AG10803 (cell line): ENCODE data around the gene MGAT5.

Source experiments
- DNase-seq: peaks from one replicate; pipeline ENCODE4 v3.0.0; 2010; ENCODE audit warnings: low read depth
- H3K4me3 ChIP-seq: 2 replicates; pipeline ENCODE4 v1.5.1; 2011; ENCODE audit warnings: mild to moderate bottlenecking, low read length, control low read depth
- TF ChIP-seq, protein P1 (sequence below): conservative IDR thresholded peaks from 2 replicates; pipeline ENCODE4 v1.5.1; 2011; ENCODE audit warnings: mild to moderate bottlenecking, low read length, control low read depth, inconsistent platforms

MGAT5 gene

DNA sequence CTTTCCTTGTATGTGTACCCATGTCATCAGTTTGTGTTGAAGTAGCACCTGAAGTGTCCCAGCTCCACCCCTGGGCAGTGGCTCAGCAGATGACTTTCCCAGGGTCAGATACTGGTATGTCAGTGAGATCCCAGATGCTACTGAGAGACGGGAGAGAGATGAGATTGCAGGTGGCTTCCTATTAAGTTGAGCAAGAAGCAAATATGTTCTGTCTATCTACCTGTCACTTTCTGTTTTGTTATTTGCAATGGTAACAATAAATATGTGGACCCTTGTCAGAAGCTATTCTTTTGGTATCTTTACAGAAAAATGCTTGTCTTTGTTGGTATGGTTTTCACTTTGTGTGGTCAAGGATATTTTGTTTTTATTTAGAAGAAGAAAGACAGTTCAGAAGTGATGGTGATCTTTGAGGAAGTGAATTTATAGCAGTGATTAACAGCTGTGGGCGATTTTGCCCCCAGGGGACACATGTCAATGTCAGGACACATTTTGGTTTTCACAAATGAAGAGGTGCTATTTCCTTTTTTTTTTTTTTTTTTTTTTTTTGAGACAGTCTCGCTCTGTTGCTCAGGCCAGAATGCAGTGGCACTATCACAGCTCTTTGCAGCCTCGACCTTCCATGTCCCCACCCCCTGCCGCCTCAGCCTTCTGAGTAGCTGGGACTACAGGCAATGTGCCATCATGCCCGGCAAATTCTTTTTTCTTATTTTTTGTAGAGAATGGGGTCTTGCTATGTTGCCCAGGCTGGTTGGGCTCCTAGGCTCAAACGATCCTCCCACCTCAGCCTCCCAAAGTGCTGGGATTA lies 21.4 kb downstream of the MGAT5 start:
- TF ChIP-seq, protein P1, sequence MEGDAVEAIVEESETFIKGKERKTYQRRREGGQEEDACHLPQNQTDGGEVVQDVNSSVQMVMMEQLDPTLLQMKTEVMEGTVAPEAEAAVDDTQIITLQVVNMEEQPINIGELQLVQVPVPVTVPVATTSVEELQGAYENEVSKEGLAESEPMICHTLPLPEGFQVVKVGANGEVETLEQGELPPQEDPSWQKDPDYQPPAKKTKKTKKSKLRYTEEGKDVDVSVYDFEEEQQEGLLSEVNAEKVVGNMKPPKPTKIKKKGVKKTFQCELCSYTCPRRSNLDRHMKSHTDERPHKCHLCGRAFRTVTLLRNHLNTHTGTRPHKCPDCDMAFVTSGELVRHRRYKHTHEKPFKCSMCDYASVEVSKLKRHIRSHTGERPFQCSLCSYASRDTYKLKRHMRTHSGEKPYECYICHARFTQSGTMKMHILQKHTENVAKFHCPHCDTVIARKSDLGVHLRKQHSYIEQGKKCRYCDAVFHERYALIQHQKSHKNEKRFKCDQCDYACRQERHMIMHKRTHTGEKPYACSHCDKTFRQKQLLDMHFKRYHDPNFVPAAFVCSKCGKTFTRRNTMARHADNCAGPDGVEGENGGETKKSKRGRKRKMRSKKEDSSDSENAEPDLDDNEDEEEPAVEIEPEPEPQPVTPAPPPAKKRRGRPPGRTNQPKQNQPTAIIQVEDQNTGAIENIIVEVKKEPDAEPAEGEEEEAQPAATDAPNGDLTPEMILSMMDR: no peak
- DNase-seq: no peak
- no peak overlapping the region for H3K4me3 ChIP-seq

DNA sequence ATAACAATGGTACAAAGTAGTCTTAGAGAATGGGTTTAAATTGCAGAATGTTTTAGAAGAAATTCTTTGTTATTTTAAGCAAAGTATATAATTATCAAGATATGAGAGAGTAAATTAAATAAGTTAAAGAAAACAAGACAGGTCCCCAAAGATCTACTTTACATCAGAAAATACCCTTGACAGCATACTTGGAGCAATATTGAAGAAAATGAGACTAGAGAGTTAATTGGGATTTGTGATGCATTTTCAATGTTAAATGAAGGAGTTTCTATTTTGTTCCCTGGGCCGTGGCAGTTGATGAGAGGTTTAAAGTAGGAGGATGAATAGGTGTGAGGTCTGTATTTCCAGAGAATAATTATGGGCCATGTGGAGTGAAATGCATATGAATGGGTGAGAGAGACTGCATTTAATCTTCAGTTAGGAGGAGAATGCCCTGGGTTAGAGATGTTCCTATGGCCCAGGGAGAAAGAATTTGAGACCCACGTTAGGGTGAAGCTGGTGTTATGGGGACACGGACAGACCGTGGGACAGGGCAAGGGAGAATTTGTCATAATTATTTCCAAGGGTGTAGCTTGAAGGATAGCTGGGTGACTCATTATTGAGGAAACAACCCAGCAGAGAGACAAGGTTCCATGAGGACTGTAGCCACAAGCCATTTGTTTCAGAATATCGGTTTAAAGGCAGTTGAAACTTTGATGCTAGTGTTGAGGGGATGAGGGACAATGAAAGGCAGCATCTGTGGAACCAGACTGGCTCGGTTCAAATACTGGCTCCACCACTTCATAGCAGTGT lies 22.7 kb downstream of the MGAT5 start:
- no peak overlapping the region for H3K4me3 ChIP-seq
- no peak for DNase-seq
- TF ChIP-seq, protein P1: no peak

DNA sequence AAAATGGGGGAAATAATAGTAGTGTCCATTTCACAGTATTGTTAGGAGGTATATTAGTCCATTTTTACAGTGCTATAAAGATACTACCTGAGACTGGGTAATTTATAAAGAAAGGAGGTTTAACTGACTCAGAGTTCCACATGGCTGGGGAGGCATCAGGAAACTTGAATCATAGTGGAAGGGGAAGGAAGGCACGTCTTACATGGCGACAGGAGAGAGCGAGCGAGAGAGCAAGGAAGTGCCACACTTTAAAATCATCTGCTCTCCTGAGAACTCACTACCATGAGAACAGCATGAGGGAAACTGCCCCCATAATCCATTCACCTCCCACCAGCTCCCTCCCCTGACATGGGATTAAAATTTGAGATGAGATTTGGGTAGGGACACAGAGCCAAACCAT lies 23.4 kb downstream of the MGAT5 start:
- no peak overlapping the region for H3K4me3 ChIP-seq
- TF ChIP-seq, protein P1: no peak
- no peak for DNase-seq

DNA sequence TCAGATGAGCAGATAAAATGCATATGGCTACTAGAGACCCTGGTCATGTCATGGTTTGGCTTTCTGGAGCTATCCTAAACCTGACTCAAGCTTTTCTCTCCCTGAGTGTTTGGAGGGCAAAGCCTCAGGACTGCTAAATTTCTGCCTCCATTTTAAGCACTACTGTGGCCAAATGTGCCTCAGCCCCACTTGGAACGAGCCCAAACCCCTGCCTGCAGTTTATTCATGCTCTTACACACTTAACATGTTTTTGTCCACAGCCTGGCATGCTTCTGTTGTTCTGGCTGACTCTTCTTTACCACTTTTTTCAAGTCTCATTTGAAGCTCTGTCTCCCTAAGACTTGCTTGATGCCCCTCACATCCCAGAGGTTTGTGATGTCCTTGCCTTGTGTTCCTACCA lies 24.7 kb downstream of the MGAT5 start:
- TF ChIP-seq, protein P1: no peak
- peak; percentile 24 for DNase-seq

DNA sequence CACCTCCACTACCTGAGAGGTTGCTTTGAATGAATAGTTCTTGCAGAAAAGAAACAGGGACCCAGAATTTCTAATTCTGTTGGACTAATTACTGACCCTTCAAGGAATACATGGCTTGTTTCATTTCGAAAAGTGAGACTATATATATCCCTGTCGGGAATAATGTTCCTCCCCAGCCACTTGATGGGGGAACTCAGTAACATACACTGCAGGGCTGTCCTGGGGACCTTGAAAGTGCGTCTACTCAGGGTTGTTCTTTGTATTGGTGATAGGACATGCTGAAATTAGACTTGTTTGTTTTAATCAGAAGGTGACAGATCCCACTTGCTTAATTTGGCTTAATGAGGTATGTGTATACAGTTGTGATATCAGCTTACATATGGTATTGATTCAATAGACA lies 25.5 kb downstream of the MGAT5 start:
- no peak overlapping the region for H3K4me3 ChIP-seq
- TF ChIP-seq, protein P1: no peak
- no peak for DNase-seq

More for the DNA sequence above, 24.7 kb downstream of the MGAT5 start:
- H3K4me3 ChIP-seq: no peak overlapping the region

DNA sequence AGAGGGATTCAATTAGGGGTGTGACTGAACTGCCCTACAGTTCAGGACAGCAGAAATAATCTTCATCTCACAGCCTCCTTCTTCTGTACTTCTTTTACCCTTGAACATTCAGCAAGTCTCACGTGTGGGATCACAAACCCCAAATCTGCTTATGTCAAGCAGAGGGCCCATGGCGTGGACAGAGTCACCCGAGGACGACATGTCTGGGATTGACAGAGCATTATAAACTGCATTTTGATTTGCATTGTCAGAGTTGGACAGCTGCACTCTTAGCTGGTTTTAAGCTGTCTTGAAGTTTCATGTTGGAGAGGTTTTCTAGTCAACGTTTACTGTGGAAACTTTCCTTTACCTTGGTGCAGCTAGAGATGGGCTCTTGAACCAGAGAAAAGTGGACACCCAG lies 26.4 kb downstream of the MGAT5 start:
- DNase-seq: no peak
- no peak overlapping the region for H3K4me3 ChIP-seq
- TF ChIP-seq, protein P1: no peak
